Omental fat pad (tissue), 4 donors: ENCODE data around the gene SLC66A3. TPM values are rescaled to one million over a fixed set of nuclear protein-coding genes. Genes with fewer than 3 reads are reported as not detected.

ENCODE experiments used
- ATAC-seq: fragments of 150-250 bp; one replicate; pipeline ENCODE4 v1.9.1; 2016; ENCODE audit warnings: mild to moderate bottlenecking, moderate library complexity; ENCODE audit not compliant: low FRiP score
- DNase-seq: peaks from one replicate; pipeline ENCODE4 v3.0.0-alpha.2; 2019; ENCODE audit warnings: low spot score
- CTCF ChIP-seq, 3 donors: fragments of 450-650 bp; IDR thresholded peaks; one replicate each; pipeline ENCODE4 v1.5.1; 2016 to 2017; ENCODE audit warnings: antibody characterized with exemption in 3 of 3, mild to moderate bottlenecking in 3 of 3, moderate library complexity in 2 of 3
- total RNA-seq, 4 donors: library from RNA; depleted of rRNA; stranded (reverse); fragments of >200 nt; gene quantifications; one replicate each; pipeline ENCODE4 v1.1.0, GENCODE V29; 2016

Gene SLC66A3
- total RNA-seq, 4 donors from 2014 or later, result 32.5 to 68.7 (median 59.0) TPM

GRCh38 chr2:11145350-11145749 is 9.9 kb upstream of the SLC66A3 start:
- ATAC-seq (no peak), DNase-seq (no peak)
- TF ChIP-seq CTCF (IDR thresholded peaks at IDR 0.05), result no peak

GRCh38 chr2:11146076-11146475 is 9.2 kb upstream of the SLC66A3 start:
- DNase-seq (no peak), ATAC-seq (no peak)
- no peak for TF ChIP-seq CTCF (IDR thresholded peaks at IDR 0.05)

GRCh38 chr2:11147263-11147662 is 8.0 kb upstream of the SLC66A3 start:
- DNase-seq (no peak), ATAC-seq (no peak)
- no peak for TF ChIP-seq CTCF (IDR thresholded peaks at IDR 0.05)

GRCh38 chr2:11152591-11152990 is 2.7 kb upstream of the SLC66A3 start:
- ATAC-seq, result no peak
- DNase-seq, result no peak

GRCh38 chr2:11154016-11154922 is 998 bp upstream of the SLC66A3 start:
- no peak for TF ChIP-seq CTCF (IDR thresholded peaks at IDR 0.05)
- DNase-seq (no peak), ATAC-seq (peak; percentile 13)

More at GRCh38 chr2:11152591-11152990, 2.7 kb upstream of the SLC66A3 start:
- TF ChIP-seq CTCF (IDR thresholded peaks at IDR 0.05), result no peak

GRCh38 chr2:11154923-11155380 is 315 bp upstream of the SLC66A3 start:
- peak; percentile 91 for DNase-seq
- TF ChIP-seq CTCF (IDR thresholded peaks at IDR 0.05), result no peak
- peak; percentile 96 for ATAC-seq
